ENCODE data around the gene KANSL1L.

The KANSL1L gene

DNA sequence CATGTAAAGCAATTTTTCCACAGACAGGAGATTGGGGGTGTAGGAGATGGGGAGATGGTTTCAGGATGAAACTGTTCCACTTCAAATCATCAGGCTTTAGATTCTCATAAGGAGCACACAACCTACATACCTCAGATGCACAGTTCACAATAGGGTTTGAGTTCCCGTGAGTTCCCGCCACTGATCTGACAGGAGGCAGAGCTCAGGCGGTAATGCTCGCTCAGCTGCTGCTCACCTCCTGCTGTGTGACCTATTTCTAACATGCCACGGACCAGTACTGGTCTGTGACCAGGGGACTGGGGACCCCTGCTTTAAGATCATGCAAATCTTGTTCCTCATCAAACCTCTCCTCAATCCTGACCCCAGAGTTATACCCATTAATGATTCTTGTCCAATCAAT is 98.7 kb downstream of the KANSL1L start:
- DNase-seq: no peak

DNA sequence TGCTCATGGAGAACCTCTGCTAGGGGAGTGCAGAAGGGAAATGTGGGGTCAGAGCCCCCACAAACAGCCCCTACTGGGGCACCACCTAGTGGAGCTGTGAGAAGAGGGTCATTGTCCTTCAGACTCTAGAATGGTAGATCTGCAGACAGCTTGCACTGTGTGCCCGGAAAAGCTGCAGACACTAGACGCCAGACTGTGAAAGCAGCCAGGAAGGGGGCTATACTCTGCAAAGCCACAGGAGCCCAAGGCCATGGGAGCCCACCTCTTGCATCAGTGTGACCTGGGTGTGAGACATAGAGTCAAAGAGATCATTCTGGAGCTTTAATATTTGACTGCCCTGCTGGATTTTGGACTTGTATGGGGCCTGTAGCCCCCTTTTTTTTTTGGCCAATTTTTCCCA is 107.9 kb downstream of the KANSL1L start:
- DNase-seq: no peak

DNA sequence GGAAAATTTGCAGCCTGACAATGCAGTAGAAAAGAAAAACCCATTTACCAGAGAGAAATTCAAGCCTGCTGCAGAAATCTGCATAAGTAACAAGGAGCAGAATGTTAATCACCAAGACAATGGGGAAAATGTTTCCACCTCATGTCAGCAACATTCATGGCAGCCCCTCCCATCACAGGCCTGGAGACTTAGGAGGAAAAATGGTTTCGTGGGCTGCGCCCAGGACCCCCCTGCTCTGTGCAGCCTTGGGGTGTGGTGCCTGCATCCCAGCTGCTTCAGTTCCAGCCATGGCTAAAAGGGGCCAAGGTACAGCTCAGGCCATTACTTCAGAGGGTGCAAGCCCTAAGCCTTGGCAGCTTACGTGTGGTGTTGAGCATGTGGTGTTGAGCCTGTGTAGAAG is 115.4 kb downstream of the KANSL1L start:
- DNase-seq: no peak

DNA sequence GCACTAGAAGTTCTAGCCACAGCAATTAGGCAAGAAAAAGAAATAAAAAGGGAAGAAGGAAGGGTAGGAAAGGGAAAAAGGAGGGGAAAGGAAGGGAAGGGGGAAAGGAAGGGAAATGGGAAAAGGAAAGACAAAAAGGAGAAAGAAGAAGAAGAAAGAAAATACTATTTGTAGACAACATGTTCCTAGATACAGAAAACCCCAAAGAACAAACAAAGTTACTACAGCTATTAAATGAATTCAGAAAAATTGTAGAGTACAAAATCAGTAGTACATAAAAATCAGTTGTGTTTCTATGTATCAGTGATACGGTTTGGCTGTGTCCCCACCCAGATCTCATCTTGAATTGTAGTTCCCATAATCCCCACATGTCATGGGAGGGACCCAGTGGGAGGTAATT is 116.5 kb downstream of the KANSL1L start:
- DNase-seq: no peak

DNA sequence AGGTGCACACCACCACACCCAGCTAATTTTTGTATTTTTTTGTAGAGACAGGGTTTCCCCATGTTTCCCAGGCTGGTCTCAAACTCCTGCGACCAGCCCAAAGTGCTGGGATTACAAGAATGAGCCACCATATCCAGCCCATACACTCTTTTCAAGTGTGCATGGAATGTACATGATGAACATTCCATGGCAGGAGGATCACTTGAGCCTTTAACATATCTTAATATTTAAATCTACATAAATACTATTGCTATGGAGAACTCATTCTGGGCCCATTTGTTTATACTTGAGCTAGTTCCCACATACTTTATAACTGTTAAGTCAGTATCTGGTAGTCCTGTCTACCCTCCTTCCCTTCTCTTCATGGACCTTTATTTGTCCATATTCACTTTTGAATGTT is 120.3 kb downstream of the KANSL1L start:
- DNase-seq: no peak

DNA sequence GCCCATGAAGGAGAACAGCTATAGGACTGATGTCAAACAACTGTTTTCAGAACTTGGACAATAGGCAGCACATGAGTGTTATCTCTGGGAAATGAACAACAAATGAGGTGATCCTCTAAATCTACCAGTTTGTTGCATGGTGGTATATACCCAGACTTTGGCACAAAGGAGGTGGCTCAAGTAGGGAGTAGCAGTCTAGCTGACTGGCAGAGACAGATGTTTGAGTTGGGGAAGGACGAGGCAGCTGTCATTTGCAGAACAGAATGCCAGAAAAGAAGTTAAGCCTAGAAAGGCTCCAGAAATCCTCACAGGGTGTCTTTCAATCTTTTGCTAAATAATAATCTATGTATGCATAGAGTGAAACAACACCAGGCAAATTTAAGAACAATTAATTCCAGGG is 121.4 kb downstream of the KANSL1L start:
- DNase-seq: no peak

DNA sequence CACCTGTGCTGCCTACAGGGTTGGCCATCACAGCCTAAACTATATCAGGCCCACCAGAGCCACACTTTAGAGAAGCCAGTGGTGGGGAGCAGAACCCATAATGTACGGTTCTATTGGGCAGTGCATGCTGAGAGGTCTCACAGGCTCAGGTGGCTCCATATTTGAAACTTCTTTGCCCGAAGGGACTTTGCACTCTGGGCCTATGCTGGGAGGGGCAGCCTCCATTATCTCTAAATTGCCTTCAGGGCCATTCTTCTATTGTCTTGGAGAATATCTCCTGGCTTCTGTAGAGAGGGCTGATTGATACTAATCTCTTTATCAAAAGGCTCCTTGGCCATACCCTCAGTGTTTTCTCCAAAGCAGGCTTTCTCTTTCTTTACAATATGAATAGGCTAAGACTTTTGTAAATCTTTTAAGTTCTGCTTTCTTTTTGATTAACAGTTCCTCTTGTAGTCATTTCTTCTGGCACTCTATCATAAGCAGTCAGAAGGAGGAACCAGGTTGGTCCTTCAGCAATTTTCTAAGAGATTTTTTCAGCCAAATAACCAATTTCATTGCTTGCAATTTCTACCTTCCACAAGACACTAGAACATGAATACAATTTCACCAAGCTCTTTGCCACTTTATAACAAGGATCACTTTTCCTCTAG is 124.2 kb downstream of the KANSL1L start:
- DNase-seq: no peak

DNA sequence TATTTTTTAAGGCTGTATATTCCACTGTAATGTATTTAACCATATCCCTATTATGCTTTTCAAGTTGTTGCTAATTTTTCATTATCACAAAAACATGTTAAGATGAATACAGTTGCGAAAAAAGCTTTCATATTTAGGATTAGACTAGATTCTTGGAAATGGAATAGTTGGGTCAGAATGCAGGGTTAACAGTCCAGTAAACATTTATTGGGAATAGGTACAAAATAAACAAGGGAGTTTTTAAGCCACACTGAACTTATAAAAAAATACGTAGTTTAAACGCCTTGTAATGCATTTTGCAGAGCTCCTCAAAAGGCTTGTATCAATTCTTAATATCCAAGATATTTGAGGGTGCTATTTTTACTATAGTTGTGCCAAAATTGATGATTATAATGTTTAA is 133.1 kb downstream of the KANSL1L start:
- no peak for DNase-seq

DNA sequence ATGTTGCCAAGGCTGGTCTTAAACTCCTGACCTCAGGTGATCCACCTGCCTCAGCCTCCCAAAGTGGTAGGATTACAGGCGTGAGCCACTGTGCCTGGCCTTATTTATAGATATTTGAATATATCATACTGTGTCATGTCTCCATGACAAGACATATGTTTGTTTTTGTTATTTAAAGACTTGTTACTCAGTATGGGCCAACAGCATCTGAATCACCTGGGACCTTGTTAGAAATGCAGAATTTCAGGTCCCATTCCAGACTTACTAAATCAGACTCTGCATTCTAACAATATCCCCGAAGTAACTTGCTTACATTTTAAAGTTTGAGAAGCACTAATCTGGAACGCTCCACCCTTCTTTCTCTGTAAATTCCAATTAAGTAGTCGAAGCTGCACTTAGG is 135.5 kb downstream of the KANSL1L start:
- DNase-seq: no peak

DNA sequence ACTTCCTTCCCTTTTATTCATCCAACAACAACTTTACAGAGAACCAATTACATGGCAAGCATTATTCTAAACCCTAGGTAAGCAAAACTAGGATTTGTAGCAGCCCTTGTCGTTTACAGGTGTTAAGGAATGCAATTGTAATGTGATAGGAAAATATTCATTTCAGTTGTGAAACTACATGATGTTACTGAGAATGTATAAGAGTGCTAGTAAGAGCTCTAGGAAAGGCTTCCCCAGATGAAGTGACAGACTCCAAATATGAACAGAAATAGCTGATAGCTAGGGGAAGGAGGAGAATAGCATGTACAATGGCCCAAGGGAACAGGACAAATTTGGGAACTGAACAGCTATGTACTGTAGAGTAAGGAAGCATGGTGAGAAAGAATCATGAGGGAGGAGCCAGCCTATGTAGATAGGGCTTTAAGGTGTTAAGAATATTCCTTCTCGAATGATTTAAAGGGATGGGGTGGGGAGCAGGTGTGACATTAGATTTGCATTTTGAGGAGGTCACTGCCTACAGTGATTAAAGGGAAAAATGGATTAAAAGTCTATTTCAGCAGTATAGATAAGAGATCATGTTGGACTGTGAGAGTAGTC is 137.0 kb downstream of the KANSL1L start:
- DNase-seq: no peak

DNA sequence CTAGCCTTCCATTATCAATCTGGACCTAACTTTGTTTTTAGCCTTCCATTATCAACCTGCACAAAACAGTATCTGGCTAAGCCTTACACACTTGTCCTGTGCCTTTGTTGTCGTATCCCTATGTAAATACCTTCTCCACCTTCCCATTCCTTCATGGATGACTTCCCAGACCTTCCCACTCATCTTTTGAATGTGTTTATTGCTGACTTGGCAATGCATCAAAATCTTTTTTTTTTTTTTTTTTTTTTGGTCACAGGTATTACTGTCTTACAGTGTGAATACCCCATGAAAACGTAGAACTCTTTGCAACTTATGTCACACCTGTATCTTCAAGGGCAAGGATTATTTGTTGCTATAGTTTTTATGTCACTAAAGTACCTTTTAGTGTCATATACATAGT is 143.0 kb downstream of the KANSL1L start:
- peak; percentile 13 for DNase-seq

DNA sequence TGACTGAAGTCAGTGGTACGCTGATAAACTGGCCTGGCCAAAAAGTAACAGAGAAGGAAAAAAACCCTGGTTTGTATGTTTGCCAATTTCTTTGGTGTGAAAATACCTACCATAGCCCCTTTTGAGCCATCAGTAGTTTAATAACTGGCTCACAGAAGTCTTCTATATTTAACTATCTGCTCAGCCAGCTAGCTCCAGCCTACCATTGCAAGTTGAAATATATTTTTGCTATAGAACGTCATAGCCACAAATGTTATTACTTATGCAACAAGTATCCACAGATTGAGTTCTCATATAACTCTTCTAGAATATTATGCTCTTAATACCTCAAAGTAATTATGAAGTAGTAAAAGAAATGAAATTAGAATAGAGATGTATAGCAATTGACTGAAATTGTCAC is 143.6 kb downstream of the KANSL1L start:
- no peak for DNase-seq

DNA sequence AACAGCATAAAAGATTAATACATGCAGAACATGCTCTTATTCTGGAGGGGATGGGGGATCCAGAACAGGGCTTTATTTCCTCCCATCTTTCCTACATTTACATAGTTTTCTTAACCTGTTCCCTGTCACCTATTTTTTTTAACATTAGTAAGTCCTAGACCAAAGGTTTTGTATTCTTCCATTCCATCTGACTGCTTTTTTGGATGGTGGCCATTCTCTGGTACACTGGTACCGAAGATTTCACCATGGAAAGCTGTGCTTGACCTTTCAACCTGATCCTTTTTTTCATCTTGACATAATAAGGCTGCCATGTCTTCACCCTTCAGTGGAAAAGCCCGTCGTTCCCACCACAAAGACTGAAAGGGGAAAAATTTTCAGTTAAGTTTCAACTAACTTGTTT is 148.4 kb downstream of the KANSL1L start:
- DNase-seq: no peak

DNA sequence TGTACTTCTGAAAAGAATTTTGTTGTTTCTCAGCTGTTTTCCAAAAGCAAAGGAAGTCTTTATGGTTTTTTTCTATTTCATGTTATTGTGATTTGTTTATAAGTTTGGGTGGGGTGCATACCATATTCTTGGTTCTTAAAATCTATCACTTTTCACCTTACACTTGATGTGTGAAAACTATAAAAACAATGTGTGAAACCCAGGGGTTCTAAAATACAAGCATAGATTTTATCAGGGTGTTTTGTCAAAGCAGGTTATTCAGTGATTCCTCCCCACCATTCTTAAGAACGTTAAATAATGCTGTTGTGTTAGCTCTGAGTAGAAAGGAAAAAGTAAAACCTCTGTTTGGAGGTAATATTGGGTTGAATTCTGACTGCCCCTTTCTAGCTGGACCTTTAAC is 151.1 kb downstream of the KANSL1L start:
- no peak for DNase-seq

DNA sequence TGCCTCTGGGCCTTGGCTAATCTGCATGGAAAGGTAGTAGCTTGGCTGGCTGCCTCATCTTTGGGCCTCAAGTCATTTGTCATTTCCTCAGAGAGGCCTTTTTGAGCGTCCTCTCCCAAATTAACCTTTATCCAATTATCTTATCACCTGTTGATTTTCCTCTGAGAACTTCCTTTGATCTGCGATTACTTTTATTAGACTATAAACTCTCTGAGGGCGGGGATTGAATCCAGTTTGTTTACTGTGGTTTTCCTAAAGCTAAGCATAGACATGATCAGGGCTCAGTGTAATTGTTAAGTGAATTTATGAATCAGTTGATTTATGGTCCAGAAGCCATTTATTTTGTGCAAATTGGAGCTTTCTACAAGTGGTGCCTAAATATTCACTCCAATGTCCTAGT is 161.3 kb downstream of the KANSL1L start:
- no peak for DNase-seq

DNA sequence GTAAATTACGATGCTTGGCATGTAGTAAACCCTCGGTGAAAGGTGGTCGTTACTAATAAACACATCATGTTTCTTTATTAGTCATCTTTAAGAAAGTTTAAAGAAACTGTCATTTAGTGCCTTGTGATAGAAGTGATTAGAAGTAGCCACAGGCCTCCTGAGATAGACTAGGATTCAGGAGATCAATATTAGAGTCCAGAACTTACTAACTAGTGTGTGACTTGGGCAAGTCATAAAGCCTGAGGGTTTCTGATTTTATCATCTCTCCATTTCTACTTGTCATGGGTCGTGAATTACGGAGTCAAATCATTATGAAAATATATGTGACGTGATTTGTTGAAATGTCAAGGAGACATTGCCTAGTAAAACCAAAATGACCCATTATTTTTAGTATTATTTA is 162.1 kb downstream of the KANSL1L start:
- DNase-seq: no peak

DNA sequence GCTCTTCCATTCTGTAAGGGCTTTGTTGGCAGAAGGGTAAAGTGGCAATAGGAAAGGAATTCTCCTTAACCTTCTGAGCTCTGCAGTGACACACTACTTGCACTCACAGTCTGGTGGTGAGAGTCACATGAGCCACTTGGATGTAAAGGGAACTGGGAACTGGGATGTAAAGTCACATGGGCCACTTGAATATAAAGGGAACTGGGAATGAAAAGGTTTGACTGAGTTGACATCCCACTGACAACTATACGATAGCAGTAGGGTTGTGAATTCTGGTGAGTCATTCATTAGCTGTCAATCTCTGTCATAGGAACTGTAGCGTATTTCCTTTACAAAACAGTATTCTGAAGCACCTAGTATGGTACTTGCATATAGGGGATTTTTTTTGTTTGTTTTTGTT is 163.3 kb downstream of the KANSL1L start:
- no peak for DNase-seq

DNA sequence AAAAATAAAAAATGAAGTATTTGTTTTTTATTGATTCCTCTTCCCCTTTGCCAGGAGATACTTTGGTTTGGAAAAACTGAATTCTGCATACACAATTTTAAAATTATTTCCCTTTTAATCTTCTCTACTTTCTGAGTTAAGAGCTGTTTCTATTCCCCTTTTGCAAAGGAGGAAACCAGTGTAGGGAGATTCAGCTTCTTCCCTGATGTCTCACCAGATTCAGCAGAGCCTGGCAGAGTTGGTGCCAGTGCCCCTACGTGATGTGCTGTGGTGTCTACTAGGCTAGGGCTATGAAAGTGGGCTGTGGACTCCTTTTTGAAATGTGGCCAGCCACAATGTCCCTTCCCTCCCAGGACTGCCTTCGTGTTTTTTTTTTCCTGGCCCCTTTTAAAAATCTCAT is 166.3 kb downstream of the KANSL1L start:
- DNase-seq: no peak

DNA sequence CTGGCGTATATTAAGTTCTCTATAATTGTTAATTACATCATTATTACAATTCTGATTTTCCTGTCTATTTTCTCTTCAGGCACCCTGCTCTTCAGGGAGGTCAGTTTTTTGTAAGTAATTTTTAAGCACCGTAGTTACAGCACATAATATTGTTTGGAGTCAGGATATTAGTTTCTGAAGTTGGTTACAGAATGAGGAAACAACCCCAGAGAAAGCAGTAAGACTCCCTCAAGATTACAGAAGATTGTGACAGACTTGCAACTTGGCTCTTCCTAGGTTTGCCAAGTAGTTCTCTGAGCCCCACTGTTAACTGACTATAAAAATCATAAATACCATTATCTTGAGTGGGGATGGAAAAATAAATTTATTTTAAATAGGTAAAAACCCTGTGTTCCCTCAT is 167.8 kb downstream of the KANSL1L start:
- DNase-seq: no peak

DNA sequence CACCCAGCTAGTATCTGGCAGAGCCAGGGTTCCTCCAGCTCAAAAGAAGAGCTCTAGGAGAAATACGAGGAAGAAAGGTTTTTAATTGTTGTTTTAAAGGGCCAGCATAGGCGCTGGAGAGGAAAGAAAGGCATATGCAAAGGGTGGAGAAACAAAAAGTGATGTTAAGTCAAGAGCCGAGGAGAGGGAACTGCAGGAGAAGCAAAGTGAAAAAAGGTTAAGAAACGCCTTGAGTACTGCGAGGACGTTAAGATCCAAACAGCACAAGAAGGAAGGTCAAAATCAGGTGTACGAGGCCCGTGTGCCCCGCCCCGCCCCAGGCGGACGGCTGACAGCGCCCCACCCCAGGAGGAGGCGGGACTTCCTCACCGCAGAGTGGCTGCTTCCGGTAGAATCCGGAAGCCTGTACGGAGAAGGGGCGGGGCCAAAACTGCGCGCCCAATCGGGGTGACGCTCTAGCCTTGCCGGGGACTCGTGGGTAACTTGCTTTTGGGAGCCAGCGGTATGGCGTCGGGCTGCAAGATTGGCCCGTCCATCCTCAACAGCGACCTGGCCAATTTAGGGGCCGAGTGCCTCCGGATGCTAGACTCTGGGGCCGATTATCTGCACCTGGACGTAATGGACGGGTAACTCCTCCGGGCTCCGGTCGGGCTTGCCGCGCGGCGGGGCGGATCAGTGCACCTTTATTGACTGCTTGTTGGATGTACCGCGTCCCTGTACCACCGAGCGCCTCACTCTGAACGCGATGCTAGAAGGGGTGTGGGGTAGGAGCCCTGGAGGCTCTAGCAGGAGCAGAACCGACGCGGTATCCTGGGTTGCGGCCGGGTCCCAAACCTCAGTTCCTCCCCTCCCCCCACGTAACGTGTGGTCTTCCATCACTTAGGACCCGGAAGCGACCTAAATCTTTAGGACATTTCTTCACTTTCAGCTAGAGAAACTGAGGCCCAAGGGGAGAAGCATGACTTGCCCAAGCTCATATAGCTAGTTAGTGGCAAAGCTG is 168.8 kb downstream of the KANSL1L start, which contains the start of gene RPE:
Gene RPE (plus strand): TSS at position 481 of the 1,000 bp plus-strand sequence. CDS start 24 bp downstream, at position 505.
- peak; percentile 81 for DNase-seq

DNA sequence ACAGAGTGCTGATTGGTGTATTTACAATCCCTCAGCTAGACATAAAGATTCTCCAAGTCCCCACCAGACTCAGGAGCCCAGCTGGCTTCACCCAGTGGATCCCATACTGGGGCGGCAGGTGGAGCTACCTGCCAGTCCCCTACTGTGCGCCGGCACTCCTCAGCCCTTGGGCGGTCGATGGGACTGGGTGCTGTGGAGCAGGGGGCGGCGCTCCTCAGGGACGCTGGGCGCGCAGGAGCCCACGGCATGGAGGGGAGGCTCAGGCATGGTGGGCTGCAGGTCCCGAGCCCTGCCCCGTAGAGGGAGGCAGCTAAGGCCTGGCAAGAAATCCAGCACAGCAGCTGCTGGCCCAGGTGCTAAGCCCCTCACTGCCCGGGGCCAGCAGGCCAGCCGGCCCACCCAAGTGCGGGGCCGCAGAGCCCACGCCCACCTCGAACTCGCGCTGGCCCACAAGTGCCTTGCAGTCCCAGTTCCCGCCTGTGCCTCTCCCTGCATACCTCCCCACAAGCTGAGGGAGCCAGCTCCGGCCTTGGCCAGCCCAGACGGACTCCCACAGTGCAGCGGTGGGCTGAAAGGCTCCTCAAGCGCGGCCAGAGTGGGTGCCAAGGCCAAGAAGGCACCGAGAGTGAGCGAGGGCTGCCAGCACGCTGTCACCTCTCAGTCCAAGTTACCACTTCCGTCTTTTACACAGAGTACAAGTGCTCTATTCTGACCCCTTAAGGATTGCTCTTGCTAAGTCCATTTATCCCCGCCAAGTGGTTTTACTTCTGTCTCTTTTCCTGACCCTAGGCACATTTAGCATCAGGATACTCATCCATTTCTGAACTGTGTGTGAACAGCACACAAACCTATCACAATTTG is 170.5 kb downstream of the KANSL1L start:
- DNase-seq: no peak

DNA sequence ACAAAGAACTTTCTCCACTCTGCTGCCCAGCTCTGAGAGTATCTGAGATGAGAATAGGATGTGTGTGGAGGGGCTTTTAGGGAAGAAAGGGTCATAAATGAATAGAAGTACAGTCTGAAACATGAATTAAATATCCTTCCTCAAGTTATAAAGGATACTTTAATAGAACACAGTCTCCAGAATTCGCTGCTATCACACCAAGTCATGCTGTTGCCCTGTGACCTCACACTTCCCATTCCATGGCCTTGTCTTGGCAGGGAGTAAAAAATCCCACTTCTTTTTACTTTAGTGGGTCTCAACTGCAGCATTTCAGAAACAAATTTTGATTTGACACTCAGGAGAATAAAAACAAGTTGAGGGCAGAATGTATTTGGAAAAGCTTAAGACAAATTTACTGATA is 172.6 kb downstream of the KANSL1L start:
- no peak for DNase-seq

DNA sequence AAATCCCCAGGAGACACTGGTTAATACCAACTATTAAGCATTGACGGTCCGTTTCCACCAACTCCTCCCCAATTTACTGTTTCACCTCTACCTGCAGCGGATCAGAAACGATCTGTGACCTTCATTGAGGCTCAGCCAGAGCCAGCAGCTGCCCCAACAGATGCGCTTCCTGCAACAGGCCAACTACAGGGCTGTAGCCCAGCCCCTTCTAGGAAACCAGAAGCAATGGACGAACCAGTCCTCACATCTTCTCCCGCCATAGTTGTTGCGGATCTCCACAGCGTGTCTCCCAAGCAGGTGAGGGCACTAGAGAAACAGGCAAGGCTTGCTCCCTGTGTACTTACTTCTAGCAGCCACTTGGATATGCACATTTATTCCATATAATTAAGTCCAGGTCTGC is 177.2 kb downstream of the KANSL1L start:
- DNase-seq: no peak
